OCI-LY3 (cell line): ENCODE data around the gene CASP8AP2.

Experiments used
- H2AFZ ChIP-seq: fragments of 200-600, 300-600 bp; shearing (Covaris generic); 2 replicates; pipeline ENCODE4 v1.6.0; 2014; ENCODE audit warnings: antibody characterized with exemption, low read depth, low read length
- H3K27ac ChIP-seq: fragments of 200-600, 300-600 bp; sonication (generic); 2 replicates; pipeline ENCODE4 v1.5.1; 2014; ENCODE audit warnings: mild to moderate bottlenecking, low read length, moderate library complexity, mixed read lengths
- H3K27me3 ChIP-seq: fragments of 200-600, 300-600 bp; sonication (generic); 2 replicates; pipeline ENCODE4 v1.6.1; 2014; ENCODE audit warnings: low read depth, low read length, mixed read lengths
- H3K36me3 ChIP-seq: fragments of 200-600, 300-600 bp; sonication (generic); replicated peaks from 2 replicates; pipeline ENCODE3; 2014; ENCODE audit warnings: low read depth, low read length, mixed read lengths
- H3K4me1 ChIP-seq: fragments of 300-600, 200-600 bp; sonication (generic); 2 replicates; pipeline ENCODE4 v1.6.1; 2014; ENCODE audit warnings: low read length, mixed read lengths
- H3K4me2 ChIP-seq: fragments of 200-600, 300-600 bp; sonication (generic); 2 replicates; pipeline ENCODE4 v1.6.1; 2014; ENCODE audit warnings: low read length, mixed read lengths
- H3K4me3 ChIP-seq: fragments of 300-600, 200-600 bp; sonication (generic); 2 replicates; pipeline ENCODE4 v1.5.1; 2014; ENCODE audit warnings: antibody characterized with exemption, mild to moderate bottlenecking, low read length, moderate library complexity
- H3K79me2 ChIP-seq: fragments of 300-600, 200-600 bp; shearing (Covaris generic); 2 replicates; pipeline ENCODE4 v1.6.1; 2014; ENCODE audit warnings: mild to moderate bottlenecking, low read length, mixed read lengths
- H3K9ac ChIP-seq: fragments of 300-600, 200-600 bp; shearing (Covaris generic); 2 replicates; pipeline ENCODE4 v1.6.0; 2014; ENCODE audit warnings: mild to moderate bottlenecking, low read length, moderate library complexity
- H3K9me3 ChIP-seq: fragments of 200-600, 300-600 bp; shearing (Covaris generic); 2 replicates; pipeline ENCODE4 v1.6.1; 2014; ENCODE audit warnings: low read length, mixed read lengths; ENCODE audit not compliant: insufficient read depth
- H4K20me1 ChIP-seq: fragments of 200-600, 300-600 bp; sonication (generic); 2 replicates; pipeline ENCODE4 v1.6.1; 2016; ENCODE audit warnings: low read length, mixed read lengths; ENCODE audit not compliant: insufficient read depth
- CTCF ChIP-seq: fragments of 200-600, 300-600 bp; sonication (generic); IDR thresholded peaks from 2 replicates; pipeline ENCODE4 v1.5.1; 2014; ENCODE audit warnings: antibody characterized with exemption, low read length, low read depth
- EZH2phosphoT487 ChIP-seq: fragments of 200-600 bp; shearing (Covaris generic); IDR thresholded peaks from 2 replicates; pipeline ENCODE4 v1.6.1; 2018; ENCODE audit warnings: antibody characterized with exemption, mixed run types, low read depth

Gene CASP8AP2

GRCh38 chr6:89797317-89797716 lies 32.4 kb upstream of the CASP8AP2 start:
- Histone ChIP-seq H3K9ac (no peak overlapping the region), H4K20me1 (peaks cover 7% of the 10 kb centered on the region), H3K4me2 (no peak overlapping the region), H3K36me3 (peaks cover 11% of the 10 kb centered on the region), H3K4me3 (no peak overlapping the region), H3K27me3 (no peaks in the 10 kb centered on the region), H3K79me2 (peaks cover 21% of the 10 kb centered on the region), H3K27ac (no peak overlapping the region), H3K4me1 (peaks cover 13% of the 10 kb centered on the region), H3K9me3 (no peaks in the 10 kb centered on the region), H2AFZ (no peak overlapping the region)
- no peak for TF ChIP-seq CTCF
- TF ChIP-seq EZH2phosphoT487: no peak

- Histone ChIP-seq H3K4me1 (peaks cover 8% of the 10 kb centered on the region), H4K20me1 (peaks cover 7% of the 10 kb centered on the region), H3K27ac (no peak overlapping the region), H3K36me3 (peaks cover under 1% of the 10 kb centered on the region), H3K9me3 (no peaks in the 10 kb centered on the region), H3K4me3 (no peak overlapping the region), H3K9ac (no peak overlapping the region), H2AFZ (no peak overlapping the region), H3K27me3 (no peaks in the 10 kb centered on the region), H3K4me2 (no peak overlapping the region), H3K79me2 (peaks cover 31% of the 10 kb centered on the region)
- TF ChIP-seq CTCF (no peak), EZH2phosphoT487 (no peak)
Observed at GRCh38 chr6:89799096-89799495, 30.6 kb upstream of the CASP8AP2 start.

GRCh38 chr6:89799756-89800155 lies 29.9 kb upstream of the CASP8AP2 start:
- H3K9ac ChIP-seq: no peak overlapping the region
- H3K4me3 ChIP-seq: no peak overlapping the region
- H3K79me2 ChIP-seq: peaks cover 33% of the 10 kb centered on the region
- H3K9me3 ChIP-seq: no peaks in the 10 kb centered on the region
- no peaks in the 10 kb centered on the region for H3K27me3 ChIP-seq
- no peak overlapping the region for H3K4me2 ChIP-seq
- TF ChIP-seq CTCF (no peak), EZH2phosphoT487 (no peak)
- H3K27ac ChIP-seq: no peak overlapping the region
- H4K20me1 ChIP-seq: peaks cover 3% of the 10 kb centered on the region
- H3K4me1 ChIP-seq: peaks cover 2% of the 10 kb centered on the region; the same call in 1 of the 2 replicates
- H2AFZ ChIP-seq: no peak overlapping the region
- no peaks in the 10 kb centered on the region for H3K36me3 ChIP-seq

GRCh38 chr6:89803271-89803670 lies 26.4 kb upstream of the CASP8AP2 start:
- no peaks in the 10 kb centered on the region for H4K20me1 ChIP-seq
- no peak overlapping the region for H2AFZ ChIP-seq
- no peaks in the 10 kb centered on the region for H3K27me3 ChIP-seq
- H3K9ac ChIP-seq: no peak overlapping the region
- no peak overlapping the region for H3K27ac ChIP-seq
- H3K4me3 ChIP-seq: no peak overlapping the region
- H3K79me2 ChIP-seq: peaks cover 57% of the 10 kb centered on the region
- no peaks in the 10 kb centered on the region for H3K36me3 ChIP-seq
- H3K4me2 ChIP-seq: no peak overlapping the region
- no peaks in the 10 kb centered on the region for H3K9me3 ChIP-seq
- H3K4me1 ChIP-seq: no peaks in the 10 kb centered on the region
- no peak for TF ChIP-seq EZH2phosphoT487
- TF ChIP-seq CTCF: no peak
